Aorta (tissue), 5 donors: ENCODE measurements around the gene NALCN. TPM values are rescaled to one million over a fixed set of nuclear protein-coding genes. Genes with fewer than 3 reads are reported as not detected.

Experiments
- ATAC-seq: fragments of 200-7000 bp; cut with Tn5 transposase; one replicate; pipeline ENCODE4 v1.9.1; 2022; ENCODE audit warnings: moderate library complexity; ENCODE audit not compliant: low FRiP score
- DNase-seq, 2 donors: peaks; one replicate each; pipeline ENCODE4 v3.0.0-alpha.2; 2020
- H3K27ac ChIP-seq, 2 donors: one replicate each; pipeline ENCODE4 v1.5.1; 2013; ENCODE audit warnings: low read length in 2 of 2, mild to moderate bottlenecking in 2 of 2, moderate library complexity in 2 of 2, control low read depth in 1 of 2, inconsistent platforms in 1 of 2, low read depth in 1 of 2
- H3K27me3 ChIP-seq, 2 donors: one replicate each; pipeline ENCODE4 v1.6.1; 2013; ENCODE audit warnings: control low read depth in 1 of 2, low read length in 1 of 2, mild to moderate bottlenecking in 1 of 2, moderate library complexity in 1 of 2; ENCODE audit not compliant: insufficient read depth in 2 of 2, control insufficient read depth in 1 of 2
- H3K36me3 ChIP-seq, 2 donors: one replicate each; pipeline ENCODE4 v1.6.1; 2013; ENCODE audit warnings: control low read depth in 1 of 2, low read length in 1 of 2, mild to moderate bottlenecking in 1 of 2; ENCODE audit not compliant: insufficient read depth in 2 of 2, control insufficient read depth in 1 of 2
- H3K4me1 ChIP-seq, 2 donors: one replicate each; pipeline ENCODE4 v1.6.1; 2013; ENCODE audit warnings: low read length in 2 of 2, control low read depth in 1 of 2, mild to moderate bottlenecking in 1 of 2, moderate library complexity in 1 of 2; ENCODE audit not compliant: insufficient read depth in 2 of 2, control insufficient read depth in 1 of 2
- H3K4me3 ChIP-seq, 2 donors: one replicate each; pipeline ENCODE4 v1.5.1; 2013; ENCODE audit warnings: low read length in 2 of 2, control low read depth in 1 of 2, mild to moderate bottlenecking in 1 of 2
- H3K9me3 ChIP-seq: one replicate; pipeline ENCODE4 v1.6.1; 2013; ENCODE audit warnings: mild to moderate bottlenecking, low read length; ENCODE audit not compliant: control insufficient read depth
- WGBS, 2 donors: extraction: QIAGEN DNeasy Blood & Tissue Kit; methylation state at CpG; one replicate each; pipeline ENCODE4 v1.1.7; 2013; 5-methylcytosine and 5-hydroxymethylcytosine counted together
- intact Hi-C, 2 donors: fragments of 100-400 bp; cut with DNase I; formaldehyde crosslinking; loops; one replicate each; pipeline versions ENCODE4 v1.14.2 to v1.15.0; 2022
- polyA plus RNA-seq, 2 donors: library from polyadenylated mRNA; stranded (reverse); fragments of 200-250 nt; gene quantifications; one replicate each; pipeline ENCODE4 v1.2.3, GENCODE V29; 2013
- total RNA-seq, 2 donors: library from RNA; stranded (reverse); fragmentation: NEBNext Ultra II Directional; extraction: Animal tissue kit (Norgen Biotek cat#: 25700); gene quantifications; one replicate each; pipeline ENCODE4 v1.2.1, GENCODE V29; 2021
- donor health status: healthy with polysubstance abuse.
- donor health status: Bipolar disorder and iron deficiency.
- donor health status: DM: no; HTN: no; CAD: no.
- donor health status: DM: no; HTN: no; CAD: no.
- donor health status: DM: yes; HTN: yes; CAD: no.

Gene NALCN
- total and polyA plus RNA-seq, 4 donors: 2.4 to 16.2 (median 8.2) TPM

- H3K27me3 ChIP-seq: no peaks in the 10 kb centered on the region
- no peak overlapping the region for H3K27ac ChIP-seq
- H3K36me3 ChIP-seq: no peaks in the 10 kb centered on the region
- ATAC-seq (no peak), DNase-seq (no peak)
- no peaks in the 10 kb centered on the region for H3K9me3 ChIP-seq
- intact Hi-C loops: loop anchor here in 1 of 2 donors (10.0 kb wide), 1 partner anchor 70 kb away; the partner anchor contains the start of gene ITGBL1
- no peak overlapping the region for H3K4me3 ChIP-seq
- peaks cover 0 to 1% of the 10 kb centered on the region in 2 donors for H3K4me1 ChIP-seq
- 93 to 94% methylated on average over 3 of the region's 3 CpGs for WGBS, 2 donors
These were observed 31.4 kb downstream of the NALCN start for GRCh38 chr13:101384929-101385328.

- Histone ChIP-seq H3K27me3 (no peaks in the 10 kb centered on the region), H3K4me3 (no peak overlapping the region), H3K27ac (no peak overlapping the region), H3K9me3 (no peaks in the 10 kb centered on the region), H3K36me3 (no peaks in the 10 kb centered on the region), H3K4me1 (peaks cover 0 to 1% of the 10 kb centered on the region in 2 donors)
- intact Hi-C loops: loop anchor here in 1 of 2 donors (10.0 kb wide), 1 partner anchor 71 kb away; the partner anchor contains the start of gene ITGBL1
- WGBS, 2 donors: 48 to 92% methylated on average over 2 of the region's 2 CpGs
- DNase-seq (no peak), ATAC-seq (no peak)
These were observed 32.7 kb downstream of the NALCN start for GRCh38 chr13:101383595-101383994.

GRCh38 chr13:101382701-101383100 lies 33.6 kb downstream of the NALCN start:
- Histone ChIP-seq H3K9me3 (no peaks in the 10 kb centered on the region), H3K36me3 (no peaks in the 10 kb centered on the region), H3K4me1 (peaks cover 0 to 1% of the 10 kb centered on the region in 2 donors), H3K4me3 (no peak overlapping the region), H3K27ac (no peak overlapping the region), H3K27me3 (no peaks in the 10 kb centered on the region)
- 66 to 83% methylated on average over 2 of the region's 2 CpGs for WGBS, 2 donors
- DNase-seq: no peak
- ATAC-seq: no peak
- intact Hi-C loops: loop anchor here in 1 of 2 donors (10.0 kb wide), 1 partner anchor 72 kb away; the partner anchor contains the start of gene ITGBL1

- Histone ChIP-seq H3K4me1 (peaks cover 0 to 1% of the 10 kb centered on the region in 2 donors), H3K27me3 (no peaks in the 10 kb centered on the region), H3K27ac (no peak overlapping the region), H3K9me3 (no peaks in the 10 kb centered on the region), H3K36me3 (no peaks in the 10 kb centered on the region), H3K4me3 (no peak overlapping the region)
- intact Hi-C loops: loop anchor here in 1 of 2 donors (10.0 kb wide), 1 partner anchor 73 kb away; the partner anchor contains the start of gene ITGBL1
- DNase-seq: no peak
- 6 to 15% methylated on average over 2 of the region's 2 CpGs for WGBS, 2 donors
- ATAC-seq: no peak
These were observed 34.2 kb downstream of the NALCN start for GRCh38 chr13:101382086-101382485.

GRCh38 chr13:101360525-101360924 lies 55.8 kb downstream of the NALCN start:
- WGBS, 2 donors: 85 to 91% methylated on average over 3 of the region's 3 CpGs
- no peaks in the 10 kb centered on the region for H3K36me3 ChIP-seq
- H3K4me1 ChIP-seq: no peaks in the 10 kb centered on the region
- no peak for DNase-seq
- H3K9me3 ChIP-seq: no peaks in the 10 kb centered on the region
- intact Hi-C loops: no loop called here
- no peaks in the 10 kb centered on the region for H3K27me3 ChIP-seq
- ATAC-seq: no peak
- H3K4me3 ChIP-seq: no peak overlapping the region
- H3K27ac ChIP-seq: no peak overlapping the region

GRCh38 chr13:101354895-101355294 lies 61.4 kb downstream of the NALCN start:
- Histone ChIP-seq H3K27me3 (no peaks in the 10 kb centered on the region), H3K4me1 (peaks cover 0 to 1% of the 10 kb centered on the region in 2 donors), H3K9me3 (no peaks in the 10 kb centered on the region), H3K27ac (no peak overlapping the region), H3K36me3 (no peaks in the 10 kb centered on the region), H3K4me3 (no peak overlapping the region)
- 95 to 96% methylated on average over 5 of the region's 5 CpGs for WGBS, 2 donors
- intact Hi-C loops: no loop called here
- ATAC-seq: no peak
- DNase-seq: no peak

GRCh38 chr13:101346942-101347728 lies 69.2 kb downstream of the NALCN start:
- no peaks in the 10 kb centered on the region for H3K9me3 ChIP-seq
- peaks cover 0 to 2% of the 10 kb centered on the region in 2 donors for H3K36me3 ChIP-seq
- no peak overlapping the region for H3K4me3 ChIP-seq
- DNase-seq (no peak), ATAC-seq (no peak)
- H3K4me1 ChIP-seq: peaks cover 0 to 1% of the 10 kb centered on the region in 2 donors
- intact Hi-C loops: no loop called here
- H3K27me3 ChIP-seq: no peaks in the 10 kb centered on the region
- H3K27ac ChIP-seq: no peak overlapping the region
- WGBS, 2 donors: 92 to 94% methylated on average over 5 of the region's 5 CpGs

- Histone ChIP-seq H3K36me3 (peaks cover 0 to 3% of the 10 kb centered on the region in 2 donors), H3K4me1 (peaks cover 0 to 1% of the 10 kb centered on the region in 2 donors), H3K27ac (no peak overlapping the region), H3K27me3 (no peaks in the 10 kb centered on the region), H3K4me3 (no peak overlapping the region), H3K9me3 (no peaks in the 10 kb centered on the region)
- intact Hi-C loops: no loop called here
- DNase-seq (no peak), ATAC-seq (no peak)
- WGBS, 2 donors: 81 to 87% methylated on average over 4 of the region's 4 CpGs
These were observed 70.1 kb downstream of the NALCN start for GRCh38 chr13:101346161-101346560.
